K562 (cell line): Measurements from ENCODE around the gene MYL11. TPM values are rescaled to one million over a fixed set of nuclear protein-coding genes. Genes with fewer than 3 reads are reported as not detected.
"Not testable (repeated sequence)": the region's sequence is repeated elsewhere in the genome, so short reads cannot be mapped to it uniquely, and the experiment has no call there.

Experiments used
- ATAC-seq: fragments of 200-7000 bp; cut with Tn5 transposase; 3 replicates; pipeline ENCODE4 v1.9.1; 2020; ENCODE audit warnings: moderate library complexity
- BruUV-seq: library from RNA; stranded (reverse); fragments of 400-500 nt; replicated peaks from 2 replicates; lab custom pipeline; 2021; lab: Mats Ljungman, UMichigan
- CTCF ChIA-PET: fragments of 300-600 bp; formaldehyde crosslinking; extraction: SDS; loops from one replicate; lab custom pipeline; 2021; ENCODE audit warnings: low intra/inter-chr PET ratio; lab: Yijun Ruan, JAX
- POLR2A ChIA-PET: fragments of 300-600, 350-650 bp; sonication (Branson Sonifier 250); formaldehyde crosslinking; extraction: SDS; loops from one replicate; lab custom pipeline; 2021; ENCODE audit warnings: antibody characterized with exemption, inconsistent platforms; lab: Yijun Ruan, JAX
- DNase-seq, 4 experiments: peaks; one replicate each; pipeline versions ENCODE4 v3.0.0 to v3.0.0-alpha.2; 2011 to 2018; ENCODE audit warnings: low spot score in 3 of 4, mixed read lengths in 3 of 4; ENCODE audit errors: extremely low read depth in 1 of 4
- FAIRE-seq: peaks from 2 replicates; lab custom pipeline; 2011; peaks lifted over from hg19 to GRCh38; lab: Jason Lieb, UNC
- H2AFZ ChIP-seq: 2 replicates; pipeline ENCODE4 v1.6.0; 2011; ENCODE audit warnings: low read depth, low read length, control low read depth, inconsistent platforms
- H3K27ac ChIP-seq: fragments of 200-600 bp; 3 replicates; pipeline ENCODE4 v1.8.0; 2011; ENCODE audit warnings: low read depth, mild to moderate bottlenecking, control low read depth, inconsistent platforms, low read length, moderate library complexity, mixed read lengths; ENCODE audit errors: extremely low read depth
- H3K27me3 ChIP-seq, 2 experiments: fragments of 300-600 bp in 1 of 2; 2 replicates in 1 of 2; 3 replicates in 1 of 2; pipeline versions ENCODE4 v1.6.0 to v1.8.0; 2011; ENCODE audit warnings: inconsistent platforms in 2 of 2, low read length in 2 of 2, mild to moderate bottlenecking in 1 of 2, mixed read lengths in 1 of 2, moderate library complexity in 1 of 2; ENCODE audit not compliant: control insufficient read depth in 2 of 2, insufficient read depth in 2 of 2
- H3K36me3 ChIP-seq: fragments of 300-600 bp; 3 replicates; pipeline ENCODE4 v1.8.0; 2011; ENCODE audit warnings: mild to moderate bottlenecking, low read length, inconsistent platforms; ENCODE audit not compliant: control insufficient read depth, insufficient read depth
- H3K4me1 ChIP-seq, 2 experiments: fragments of 200-600 bp in 1 of 2; replicated peaks in 1 of 2; 2 replicates in 1 of 2; 3 replicates in 1 of 2; pipeline versions ENCODE4 v1.5.1 to v1.8.0; 2011; ENCODE audit warnings: inconsistent platforms in 2 of 2, low read length in 2 of 2, mild to moderate bottlenecking in 1 of 2, mixed read lengths in 1 of 2, moderate library complexity in 1 of 2; ENCODE audit not compliant: control insufficient read depth in 2 of 2, insufficient read depth in 2 of 2
- H3K4me2 ChIP-seq: 2 replicates; pipeline ENCODE4 v1.6.1; 2011; ENCODE audit warnings: low read length, control low read depth, inconsistent platforms, mixed read lengths; ENCODE audit not compliant: insufficient read depth
- H3K4me3 ChIP-seq: fragments of 200-600 bp; sonication (generic), shearing (Covaris generic); 2 replicates; pipeline ENCODE4 v1.5.1; 2016; ENCODE audit warnings: control low read depth, inconsistent platforms
- H3K79me2 ChIP-seq: fragments of 200-600 bp; 3 replicates; pipeline ENCODE4 v1.8.0; 2011; ENCODE audit warnings: low read length, inconsistent platforms; ENCODE audit not compliant: control insufficient read depth, insufficient read depth
- H3K9ac ChIP-seq, 2 experiments: 2 replicates each; pipeline versions ENCODE4 v1.6.0 to v1.6.1; 2011; ENCODE audit warnings: low read depth in 2 of 2, low read length in 2 of 2, control low read depth in 1 of 2, inconsistent platforms in 1 of 2, mild to moderate bottlenecking in 1 of 2, mixed read lengths in 1 of 2; ENCODE audit not compliant: insufficient read depth in 1 of 2
- H3K9me1 ChIP-seq: one replicate; pipeline ENCODE4 v1.6.0; 2011; ENCODE audit warnings: inconsistent platforms, mild to moderate bottlenecking, low read length, moderate library complexity; ENCODE audit not compliant: control insufficient read depth, insufficient read depth
- H3K9me3 ChIP-seq: replicated peaks from 2 replicates; pipeline ENCODE4 v1.5.1; 2011; ENCODE audit warnings: low read depth, low read length, inconsistent platforms; ENCODE audit not compliant: control insufficient read depth, insufficient read depth
- H4K20me1 ChIP-seq: replicated peaks from 2 replicates; pipeline ENCODE4 v1.6.1; 2011; ENCODE audit warnings: low read length, inconsistent platforms, mixed read lengths; ENCODE audit not compliant: control insufficient read depth, insufficient read depth
- HOXB6 ChIP-seq: fragments of 250-450 bp; sonication (Bioruptor Pico); IDR thresholded peaks from 2 replicates; pipeline ENCODE4 v1.5.1; 2022; ENCODE audit warnings: mild to moderate bottlenecking, borderline replicate concordance
- PHB ChIP-seq: fragments of 250-450 bp; sonication (Bioruptor Pico); IDR thresholded peaks from 2 replicates; pipeline ENCODE4 v1.5.0; 2021
- RCOR1 ChIP-seq, 2 experiments: IDR thresholded peaks; 2 replicates each; pipeline ENCODE4 v1.6.1; 2012; ENCODE audit warnings: low read depth in 2 of 2, low read length in 2 of 2, borderline replicate concordance in 1 of 2, improper control_type of control experiment in 1 of 2
- RNF219 ChIP-seq: fragments of 250-450 bp; sonication (Bioruptor Pico); IDR thresholded peaks from 2 replicates; pipeline ENCODE4 v1.5.0; 2022; ENCODE audit warnings: mild to moderate bottlenecking
- TFE3 ChIP-seq: fragments of 450-650 bp; formaldehyde crosslinking; IDR thresholded peaks from 2 replicates; pipeline ENCODE4 v1.4.0; 2020; ENCODE audit warnings: mild to moderate bottlenecking, mixed read lengths
- TRIM25 ChIP-seq: fragments of 450-650 bp; IDR thresholded peaks from 2 replicates; pipeline ENCODE4 v1.7.0; 2016; ENCODE audit warnings: borderline replicate concordance
- ZNF121 ChIP-seq: sonication (generic); formaldehyde crosslinking; conservative IDR thresholded peaks from 2 replicates; pipeline ENCODE4 v1.8.0; 2022; ENCODE audit warnings: missing genetic modification reagents
- ZSCAN32 ChIP-seq: fragments of 450-650 bp; formaldehyde crosslinking; IDR thresholded peaks from 2 replicates; pipeline ENCODE4 v1.4.0; 2020; ENCODE audit warnings: mild to moderate bottlenecking, moderate library complexity
- WGBS: fragments of 100-300 bp; shearing (Covaris generic); methylation state at CpG from one replicate; pipeline ENCODE4 v1.1.6; 2016; ENCODE audit warnings: low coverage, mixed read lengths; ENCODE audit not compliant: insufficient coverage; ENCODE audit errors: missing lambda C conversion rate; 5-methylcytosine and 5-hydroxymethylcytosine counted together
- in situ Hi-C: fragments of 300-500 bp; cut with MboI; formaldehyde crosslinking; loops from 4 replicates; pipeline ENCODE4 v1.15.0; 2018; ENCODE audit warnings: inconsistent platforms, mixed read lengths
- intact Hi-C: fragments of 100-400 bp; cut with micrococcal nuclease; formaldehyde crosslinking; loops from 2 replicates; pipeline ENCODE4 v1.14.2; 2022
- polyA plus RNA-seq, 8 experiments: library from polyadenylated mRNA; depleted of rRNA in 4 of 8; stranded (reverse) in 5 of 8; unstranded in 3 of 8; fragments of >200 nt; fragmentation: Nextera tagmentation in 2 of 8; fragmentation: Illumina TruSeq in 1 of 8; extraction: Ambion mirVana in 2 of 8; extraction: Trizol in 1 of 8; gene quantifications; 2 replicates each; pipeline versions ENCODE4 v1.2.1 to v1.2.3, GENCODE V29; 2011 to 2014; ENCODE audit warnings: inconsistent platforms in 1 of 8, missing spikeins in 1 of 8
- total RNA-seq, 7 experiments: library from RNA; depleted of rRNA in 6 of 7; stranded (reverse); fragments of >200 nt in 6 of 7; fragmentation: Illumina TruSeq in 2 of 7; extraction: Trizol in 2 of 7; gene quantifications; 2 replicates each; pipeline versions ENCODE4 v1.2.1 to v1.2.3, GENCODE V29; 2011 to 2021; ENCODE audit warnings: low replicate concordance in 1 of 7

MYL11 gene
- total and polyA plus RNA-seq, 9 of the 15 experiments (the other 6 are each of a cell fraction or from before 2014, with no cell fraction given) = 0.31 to 1.5 (median 0.73) TPM; not detected in 4

DNA sequence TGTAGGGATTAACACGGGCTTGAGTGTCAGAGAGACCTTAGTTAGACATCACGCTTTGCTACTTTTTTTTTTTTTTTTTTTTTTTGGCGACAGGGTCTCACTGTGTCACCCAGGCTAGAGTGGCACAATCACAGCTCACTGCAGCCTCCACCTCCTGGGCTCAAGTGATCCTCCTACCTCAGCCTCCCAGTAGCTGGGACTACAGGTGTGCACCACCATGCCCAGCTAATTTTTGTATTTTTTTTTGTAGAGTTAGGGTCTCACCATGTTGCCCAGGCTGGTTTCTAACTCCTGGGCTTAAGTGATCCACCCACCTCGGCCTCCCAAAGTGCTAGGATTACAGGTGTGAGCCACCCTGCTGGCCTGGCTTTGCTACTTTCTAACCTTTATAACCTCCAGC lies 22.0 kb downstream of the MYL11 start:
- CTCF ChIA-PET, H3K9me1 ChIP-seq, H2AFZ ChIP-seq, H3K27me3 ChIP-seq, in situ Hi-C loops, H4K20me1 ChIP-seq, H3K9me3 ChIP-seq, H3K27ac ChIP-seq, FAIRE-seq, DNase-seq, BruUV-seq, intact Hi-C loops, ATAC-seq, H3K9ac ChIP-seq: not testable (repeated sequence)
- Histone ChIP-seq H3K4me3 (peak overlapping the region; percentile 87; the same call in 1 of the 2 replicates), H3K4me2 (peak overlapping the region; percentile 76; the same call in 1 of the 2 replicates), H3K36me3 (peaks cover 21% of the 10 kb centered on the region; the same call in 2 of the 3 replicates), H3K79me2 (peaks cover 10% of the 10 kb centered on the region), H3K4me1 (peaks cover 29 to 64% of the 10 kb centered on the region in 2 experiments)
- POLR2A ChIA-PET = interaction anchor here (0.7 to 1.0 kb wide), 3 partner anchors 27 to 554 kb away, joined by 3 to 4 read pairs (median 3); no protein-coding TSS in a partner anchor
- 42% methylated on average over 3 of the region's 4 CpGs for WGBS
- TF ChIP-seq ZNF121 = peak; percentile 32; the same call in 1 of the 2 replicates

- DNase-seq = peak in 2 of 4 experiments; percentile 32 to 51
- BruUV-seq = no TSS peak
- H3K4me3 ChIP-seq = no peak overlapping the region
- H3K9me1 ChIP-seq = no peaks in the 10 kb centered on the region
- ChIA-PET POLR2A (interaction anchor here (0.6 to 1.0 kb wide), 2 partner anchors 10 to 40 kb away, joined by 3 to 4 read pairs; no protein-coding TSS in a partner anchor), CTCF (no interaction called here)
- no peak for ATAC-seq
- H2AFZ ChIP-seq = no peak overlapping the region
- intact Hi-C loops (no loop called here), in situ Hi-C loops (no loop called here)
- H3K27me3 ChIP-seq = no peaks in the 10 kb centered on the region
- no peaks in the 10 kb centered on the region for H4K20me1 ChIP-seq
- H3K27ac ChIP-seq = no peak overlapping the region
- no peak overlapping the region for H3K4me2 ChIP-seq
- H3K4me1 ChIP-seq = peaks cover 33 to 64% of the 10 kb centered on the region in 2 experiments
- H3K79me2 ChIP-seq = peaks cover 10% of the 10 kb centered on the region
- H3K36me3 ChIP-seq = peaks cover 21% of the 10 kb centered on the region; the same call in 2 of the 3 replicates
- H3K9ac ChIP-seq = peak overlapping the region in 1 of 2 experiments; percentile 62; a peak in 1 of 4 replicates
- H3K9me3 ChIP-seq = no peaks in the 10 kb centered on the region
- no peak for FAIRE-seq
- WGBS = 27% methylated on average over 4 of the region's 4 CpGs
- TF ChIP-seq TRIM25 (no peak), HOXB6 (no peak), PHB (CRISPR knock-in tag) (no peak), TFE3 (CRISPR knock-in tag) (no peak), ZSCAN32 (CRISPR knock-in tag) (no peak), RNF219 (CRISPR knock-in tag) (no peak), RCOR1 (IDR thresholded peaks at IDR 0.05; ENCODE audit: borderline replicate concordance in 1 of 2, low read depth in 2 of 2, low read length in 2 of 2) (peak; percentile 13 to 84; a peak in 2 of 4 replicates)
Measured at GRCh38 chr16:30397056-30397455, 22.5 kb downstream of the MYL11 start.
